ENCODE measurements around the gene PDE4B.

PDE4B gene

GRCh38 chr1:66372522-66373101 lies 579.9 kb downstream of the PDE4B start:
- in situ Hi-C loops (cut with MboI; ENCODE audit: low sequenced_read_pairs), result no loop called here

GRCh38 chr1:66373157-66373591 lies 580.5 kb downstream of the PDE4B start:
- in situ Hi-C loops (cut with MboI; ENCODE audit: low sequenced_read_pairs), result no loop called here

DNA sequence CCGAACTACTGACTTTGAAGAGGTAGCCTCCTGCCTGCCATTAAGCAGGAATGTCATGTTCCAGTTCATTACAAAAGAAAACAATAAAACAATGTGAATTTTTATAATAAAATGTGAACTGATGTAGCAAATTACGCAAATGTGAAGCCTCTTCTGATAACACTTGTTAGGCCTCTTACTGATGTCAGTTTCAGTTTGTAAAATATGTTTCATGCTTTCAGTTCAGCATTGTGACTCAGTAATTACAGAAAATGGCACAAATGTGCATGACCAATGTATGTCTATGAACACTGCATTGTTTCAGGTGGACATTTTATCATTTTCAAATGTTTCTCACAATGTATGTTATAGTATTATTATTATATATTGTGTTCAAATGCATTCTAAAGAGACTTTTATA lies 581.5 kb downstream of the PDE4B start:
- in situ Hi-C loops (cut with MboI; ENCODE audit: low sequenced_read_pairs), result no loop called here

GRCh38 chr1:66374561-66375111 lies 581.9 kb downstream of the PDE4B start:
- in situ Hi-C loops (cut with MboI; ENCODE audit: low sequenced_read_pairs), result no loop called here

DNA sequence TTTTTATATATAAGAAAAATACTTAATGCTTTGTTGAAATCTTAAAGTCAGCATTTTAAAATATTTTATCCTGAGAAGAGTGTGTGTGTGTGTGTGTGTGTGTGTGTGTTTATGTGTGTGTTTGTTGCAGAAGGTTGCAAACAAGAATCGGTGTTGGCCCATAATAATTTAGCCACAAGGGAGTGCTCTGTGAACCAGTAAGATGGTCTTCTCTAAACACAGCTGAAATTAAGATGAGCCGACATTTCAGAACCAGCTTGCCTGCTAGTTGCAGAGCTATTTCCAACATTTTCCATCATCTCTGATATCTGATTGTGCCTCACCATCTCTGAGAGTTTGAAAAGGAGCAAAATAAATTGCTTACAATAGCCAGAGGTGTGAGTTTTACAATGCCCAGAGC lies 582.4 kb downstream of the PDE4B start:
- in situ Hi-C loops (cut with MboI; ENCODE audit: low sequenced_read_pairs), result no loop called here

DNA sequence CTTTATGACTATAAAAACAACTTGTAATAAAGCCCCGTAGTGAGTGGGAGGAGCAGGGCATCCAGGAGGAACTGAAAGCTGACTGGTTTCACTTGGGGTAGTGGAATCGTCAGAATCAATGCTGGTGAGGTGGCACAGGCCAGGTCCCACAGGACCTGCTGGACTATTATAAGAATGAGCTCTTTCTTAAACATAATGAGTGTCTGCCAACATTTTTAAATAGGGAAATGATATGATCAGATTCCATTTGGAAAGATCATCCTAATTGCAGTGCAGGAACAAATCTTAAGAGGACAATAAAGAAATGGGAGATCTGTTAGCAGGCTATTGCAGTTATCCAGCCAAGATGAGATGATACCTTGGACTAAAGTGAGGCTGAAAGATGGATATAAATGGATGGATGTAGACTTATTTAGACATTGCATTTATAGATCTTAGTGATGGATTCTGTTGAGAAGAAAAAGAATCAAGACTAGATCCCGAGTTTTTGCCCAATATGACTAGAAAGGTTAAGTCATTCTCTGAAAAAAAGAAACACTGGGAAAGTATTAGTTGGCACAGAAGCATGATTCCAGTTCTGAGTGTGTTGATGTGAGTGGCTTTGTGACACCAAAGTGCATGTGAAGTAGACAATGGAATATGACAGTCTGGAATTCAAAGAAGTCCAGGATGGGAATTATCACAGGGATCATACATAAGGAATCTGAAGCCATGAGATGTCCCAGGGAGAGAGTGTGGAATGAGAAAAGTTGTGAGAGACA lies 587.9 kb downstream of the PDE4B start:
- in situ Hi-C loops (cut with MboI; ENCODE audit: low sequenced_read_pairs), result no loop called here

GRCh38 chr1:66381621-66382275 lies 589.1 kb downstream of the PDE4B start:
- in situ Hi-C loops (cut with MboI; ENCODE audit: low sequenced_read_pairs), result no loop called here

DNA sequence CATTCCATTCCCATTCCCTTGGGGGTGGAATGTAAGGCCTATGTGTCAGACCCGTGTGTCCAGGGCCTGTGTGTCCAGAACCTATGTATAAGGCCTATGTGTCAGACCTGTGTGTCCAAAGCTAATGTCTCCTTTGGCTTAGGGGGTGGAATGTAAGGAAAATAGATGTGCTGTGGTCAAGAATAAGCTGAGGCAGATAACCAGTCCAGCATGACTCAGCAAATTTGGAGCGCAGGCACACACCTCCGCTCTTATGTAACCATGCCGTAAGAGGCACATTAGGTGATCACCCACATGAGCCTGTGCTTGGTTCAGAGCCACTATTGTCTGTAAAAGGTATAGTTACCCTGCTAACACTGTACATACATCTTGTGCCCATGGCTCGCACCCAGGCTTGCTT lies 590.5 kb downstream of the PDE4B start:
- in situ Hi-C loops (cut with MboI; ENCODE audit: low sequenced_read_pairs), result no loop called here

DNA sequence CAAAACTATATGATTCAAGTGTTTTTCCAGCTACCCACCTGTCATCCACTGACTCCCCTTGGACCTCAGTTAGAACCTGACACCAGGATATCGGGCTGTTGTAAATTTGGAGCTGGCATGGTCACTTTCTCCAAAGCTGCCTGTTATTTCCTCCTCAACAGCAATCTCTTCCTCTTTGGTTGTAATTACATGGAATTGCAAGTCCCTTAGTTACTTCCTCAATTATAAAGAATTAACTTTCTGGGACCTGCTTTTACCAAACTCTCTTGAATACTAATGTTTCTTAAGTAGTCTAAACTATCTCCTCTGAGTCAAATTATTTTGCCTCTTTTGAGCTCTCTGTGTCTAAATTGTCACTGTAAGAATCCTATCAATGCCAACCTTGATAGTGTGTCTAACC lies 590.9 kb downstream of the PDE4B start:
- in situ Hi-C loops (cut with MboI; ENCODE audit: low sequenced_read_pairs), result no loop called here

- in situ Hi-C loops (cut with MboI; ENCODE audit: low sequenced_read_pairs), result no loop called here
Measured at GRCh38 chr1:66384258-66384921, 591.7 kb downstream of the PDE4B start.

- in situ Hi-C loops (cut with MboI; ENCODE audit: low sequenced_read_pairs), result no loop called here
Measured at GRCh38 chr1:66386712-66387111, 594.0 kb downstream of the PDE4B start.

- in situ Hi-C loops (cut with MboI; ENCODE audit: low sequenced_read_pairs), result no loop called here
Measured at GRCh38 chr1:66388913-66389312, 596.2 kb downstream of the PDE4B start.

DNA sequence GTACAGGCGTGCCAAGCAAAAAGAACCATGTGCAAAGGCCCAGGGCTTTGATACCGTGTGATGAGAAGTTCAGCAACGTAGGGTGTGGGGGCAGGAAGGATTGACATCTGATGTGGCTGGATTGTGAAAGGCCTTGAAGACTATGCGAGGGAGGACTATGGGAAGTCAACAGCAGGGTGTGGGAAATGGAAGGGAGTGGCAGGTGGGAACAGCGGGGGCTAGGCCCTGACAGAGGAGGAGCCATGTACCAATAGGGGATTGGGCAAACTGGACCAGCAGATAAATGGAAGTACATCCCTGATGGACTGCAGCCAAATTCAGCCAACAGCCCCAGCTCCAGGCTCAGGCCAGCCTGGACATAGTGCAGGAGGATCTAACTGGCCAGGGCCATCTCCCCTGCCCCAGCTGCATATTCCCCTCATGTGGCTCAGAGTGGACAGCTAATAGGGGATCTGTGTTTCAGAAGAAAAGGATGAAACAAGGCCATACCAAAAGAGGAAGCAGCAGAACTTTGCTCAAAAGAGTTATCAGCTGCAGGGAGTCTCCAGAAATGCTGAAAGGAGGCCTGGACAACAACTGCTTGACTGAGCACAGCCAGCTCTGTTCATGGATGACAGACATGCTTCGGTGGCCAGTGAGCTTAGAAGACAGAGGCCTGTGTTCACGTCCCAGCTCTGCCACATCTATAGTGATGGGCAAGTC lies 601.0 kb downstream of the PDE4B start:
- in situ Hi-C loops (cut with MboI; ENCODE audit: low sequenced_read_pairs), result no loop called here

DNA sequence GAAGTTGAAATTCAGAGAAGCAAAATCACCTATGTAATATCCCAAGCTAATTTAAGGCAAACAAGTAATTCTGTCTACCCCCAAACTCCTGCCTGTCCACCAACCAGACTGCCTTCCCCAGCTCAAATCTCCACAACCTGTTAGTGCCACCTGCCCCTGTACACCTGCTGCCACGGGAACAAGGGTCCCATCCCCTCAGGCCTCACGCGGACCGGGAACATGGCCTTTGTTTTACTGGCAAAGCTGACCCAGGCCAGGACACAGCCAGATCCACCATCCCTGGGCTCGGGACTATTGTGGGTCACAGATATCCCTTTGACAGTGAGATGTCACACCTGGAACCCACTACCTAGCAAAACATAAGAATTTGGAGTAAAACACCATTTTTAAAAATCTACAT lies 601.9 kb downstream of the PDE4B start:
- in situ Hi-C loops (cut with MboI; ENCODE audit: low sequenced_read_pairs), result no loop called here

- in situ Hi-C loops (cut with MboI; ENCODE audit: low sequenced_read_pairs), result no loop called here
Measured at GRCh38 chr1:66395202-66396061, 602.7 kb downstream of the PDE4B start.

DNA sequence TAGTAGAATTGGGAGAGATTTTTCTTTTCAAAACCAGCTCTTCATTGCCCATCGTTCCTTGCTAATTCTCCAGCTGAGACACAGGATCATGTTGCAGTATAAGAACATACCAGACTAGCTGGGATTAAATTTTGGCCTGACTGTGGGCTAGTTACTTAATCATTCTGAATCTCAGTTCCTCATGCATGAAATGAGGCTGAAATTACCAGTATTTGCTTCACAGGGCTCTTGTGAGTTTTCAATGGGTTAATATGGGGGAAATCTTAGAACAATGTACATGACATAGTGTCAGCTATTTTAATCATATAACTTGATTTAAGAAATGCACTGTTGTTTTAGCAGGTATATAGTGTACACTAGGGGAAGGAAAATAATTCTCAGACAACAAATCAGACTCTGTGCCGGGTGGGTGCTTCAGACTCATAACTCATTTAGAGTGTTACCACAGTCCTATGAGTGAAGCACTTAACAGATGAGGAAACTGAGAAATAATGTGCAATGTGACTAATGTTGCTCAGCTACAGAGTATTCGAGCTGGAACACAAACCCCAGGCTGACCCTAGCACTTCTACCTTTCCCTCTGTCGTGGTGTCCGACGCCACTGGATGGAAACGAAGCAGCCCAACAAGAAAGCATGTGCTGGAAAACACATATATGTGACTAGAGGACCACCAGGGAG lies 603.7 kb downstream of the PDE4B start:
- in situ Hi-C loops (cut with MboI; ENCODE audit: low sequenced_read_pairs), result no loop called here

GRCh38 chr1:66397192-66397591 lies 604.5 kb downstream of the PDE4B start:
- in situ Hi-C loops (cut with MboI; ENCODE audit: low sequenced_read_pairs), result no loop called here

GRCh38 chr1:66399888-66400529 lies 607.3 kb downstream of the PDE4B start:
- in situ Hi-C loops (cut with MboI; ENCODE audit: low sequenced_read_pairs), result no loop called here

- in situ Hi-C loops (cut with MboI; ENCODE audit: low sequenced_read_pairs), result no loop called here
Measured at GRCh38 chr1:66400660-66401059, 608.0 kb downstream of the PDE4B start.
